ENCODE data around the gene CECR2. TPM values are rescaled to one million over a fixed set of nuclear protein-coding genes. Genes with fewer than 3 reads are reported as not detected.

The CECR2 gene
- total and polyA plus RNA-seq, 10 of the 15 experiments (the other 5 are each of a cell fraction or from before 2014, with no cell fraction given): 0.01 to 0.08 (median 0.01) TPM; not detected in 7

DNA sequence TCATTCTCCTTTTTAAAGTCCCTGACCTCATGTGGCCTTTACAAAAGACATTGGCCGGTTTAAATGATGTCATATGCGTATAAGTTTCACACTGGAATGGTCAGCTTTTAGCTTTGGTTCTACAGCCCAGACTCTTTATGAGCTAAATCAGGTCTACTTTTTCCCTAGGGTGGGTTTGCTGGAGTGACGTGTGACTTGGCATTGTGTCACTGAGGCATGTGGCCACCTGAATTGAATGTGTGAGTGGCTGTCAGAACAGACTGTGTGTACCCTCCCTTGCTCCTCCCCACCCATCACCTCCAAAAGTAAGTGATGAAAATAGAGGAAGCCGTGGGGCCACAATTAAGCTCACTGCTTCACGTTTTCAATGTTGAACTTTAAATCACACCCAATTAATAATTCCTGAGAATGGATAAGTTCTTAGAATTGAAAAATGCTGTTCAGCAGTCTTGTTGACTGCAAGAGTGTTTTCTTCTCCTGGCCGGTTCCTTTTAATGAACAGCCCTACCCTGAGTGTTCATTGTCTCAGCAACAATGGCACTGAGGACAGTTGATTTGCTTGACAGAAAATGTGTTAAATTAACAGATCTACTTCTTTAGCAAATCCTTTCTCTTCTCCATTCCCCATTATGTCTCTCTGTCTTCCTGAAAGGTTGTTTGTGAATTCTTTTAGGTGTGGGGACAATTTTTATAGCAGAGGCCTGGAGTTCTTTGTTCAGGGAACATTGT, 11.3 kb downstream of the CECR2 start:
- RAD21 ChIA-PET (ENCODE audit: unreplicated experiment): no interaction called here
- FAIRE-seq (no peak), ATAC-seq (no peak), DNase-seq (ENCODE audit: low read depth, low spot score) (no peak)
- Histone ChIP-seq H4K20me1 (ENCODE audit: control insufficient read depth, insufficient read depth) (no peaks in the 10 kb centered on the region), H3K9me3 (replicated peaks; ENCODE audit: control insufficient read depth, insufficient read depth, low read length) (no peaks in the 10 kb centered on the region; the same call in 1 of the 3 replicates), H3K27me3 (replicated peaks in 1 of 2; ENCODE audit: control insufficient read depth in 2 of 2, insufficient read depth in 2 of 2, low read length in 1 of 2) (no peaks in the 10 kb centered on the region; a peak in 1 of 4 replicates), H3K79me2 (ENCODE audit: control insufficient read depth, insufficient read depth, low read length) (no peaks in the 10 kb centered on the region), H2AFZ (ENCODE audit: control insufficient read depth, low read depth, low read length) (no peak overlapping the region), H3K27ac (ENCODE audit: control insufficient read depth, insufficient read depth) (no peak overlapping the region), H3K4me3 (no peak overlapping the region), H3K4me2 (ENCODE audit: control insufficient read depth, insufficient read depth) (no peak overlapping the region), H3K4me1 (ENCODE audit: control insufficient read depth, insufficient read depth, low read length) (no peaks in the 10 kb centered on the region), H3K36me3 (ENCODE audit: control insufficient read depth in 2 of 2, insufficient read depth in 2 of 2, low read length in 1 of 2) (no peaks in the 10 kb centered on the region), H3K9ac (ENCODE audit: control insufficient read depth, insufficient read depth, low read length) (no peak overlapping the region)
- CTCF ChIA-PET: interaction anchor here (1.1 kb wide), 1 partner anchor 121 kb away, joined by 3 read pairs; no protein-coding TSS in a partner anchor
- SMC1A ChIA-PET (ENCODE audit: uncharacterized antibody, unreplicated experiment): no interaction called here
- BruUV-seq (replicated peaks): no TSS peak
- TF ChIP-seq ASH2L (IDR thresholded peaks at IDR 0.05; ENCODE audit: borderline replicate concordance, low read depth): no peak
- TF ChIP-seq MEF2A (IDR thresholded peaks at IDR 0.05; ENCODE audit: insufficient read depth, low read depth, low read length): no peak
- no peak for TF ChIP-seq EZH2 (IDR thresholded peaks at IDR 0.05; ENCODE audit: borderline replicate concordance, control insufficient read depth, low read depth, low read length)
- TF ChIP-seq MXI1 (IDR thresholded peaks at IDR 0.05; ENCODE audit: low read depth, low read length): no peak
- TF ChIP-seq CEBPB (IDR thresholded peaks at IDR 0.05; ENCODE audit: borderline replicate concordance in 1 of 2, low read depth in 2 of 2, low read length in 2 of 2): no peak
- no peak for TF ChIP-seq NFIC (IDR thresholded peaks at IDR 0.05; ENCODE audit: low read depth, low read length)
- TF ChIP-seq ETV6 (conservative IDR thresholded peaks at IDR 0.05 in 1 of 2, IDR thresholded peaks at IDR 0.05 in 1 of 2; ENCODE audit: borderline replicate concordance in 1 of 2, low read depth in 1 of 2): no peak
- no peak for TF ChIP-seq HDGF (IDR thresholded peaks at IDR 0.05)
- TF ChIP-seq, protein P1, sequence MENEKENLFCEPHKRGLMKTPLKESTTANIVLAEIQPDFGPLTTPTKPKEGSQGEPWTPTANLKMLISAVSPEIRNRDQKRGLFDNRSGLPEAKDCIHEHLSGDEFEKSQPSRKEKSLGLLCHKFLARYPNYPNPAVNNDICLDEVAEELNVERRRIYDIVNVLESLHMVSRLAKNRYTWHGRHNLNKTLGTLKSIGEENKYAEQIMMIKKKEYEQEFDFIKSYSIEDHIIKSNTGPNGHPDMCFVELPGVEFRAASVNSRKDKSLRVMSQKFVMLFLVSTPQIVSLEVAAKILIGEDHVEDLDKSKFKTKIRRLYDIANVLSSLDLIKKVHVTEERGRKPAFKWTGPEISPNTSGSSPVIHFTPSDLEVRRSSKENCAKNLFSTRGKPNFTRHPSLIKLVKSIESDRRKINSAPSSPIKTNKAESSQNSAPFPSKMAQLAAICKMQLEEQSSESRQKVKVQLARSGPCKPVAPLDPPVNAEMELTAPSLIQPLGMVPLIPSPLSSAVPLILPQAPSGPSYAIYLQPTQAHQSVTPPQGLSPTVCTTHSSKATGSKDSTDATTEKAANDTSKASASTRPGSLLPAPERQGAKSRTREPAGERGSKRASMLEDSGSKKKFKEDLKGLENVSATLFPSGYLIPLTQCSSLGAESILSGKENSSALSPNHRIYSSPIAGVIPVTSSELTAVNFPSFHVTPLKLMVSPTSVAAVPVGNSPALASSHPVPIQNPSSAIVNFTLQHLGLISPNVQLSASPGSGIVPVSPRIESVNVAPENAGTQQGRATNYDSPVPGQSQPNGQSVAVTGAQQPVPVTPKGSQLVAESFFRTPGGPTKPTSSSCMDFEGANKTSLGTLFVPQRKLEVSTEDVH (IDR thresholded peaks at IDR 0.05; ENCODE audit: low read depth, partially characterized antibody): no peak
- TF ChIP-seq TCF7 (IDR thresholded peaks at IDR 0.05; ENCODE audit: borderline replicate concordance): no peak
- no peak for TF ChIP-seq POU2F2 (IDR thresholded peaks at IDR 0.05; ENCODE audit: borderline replicate concordance, low read depth, low read length)
- no peak for TF ChIP-seq SMARCA5 (IDR thresholded peaks at IDR 0.05)
- in situ Hi-C loops (cut with MboI) (no loop called here), intact Hi-C loops (cut with micrococcal nuclease; ENCODE audit: unreplicated experiment) (no loop called here)
- WGBS (ENCODE audit: insufficient coverage, insufficient replicate concordance, low lambda C conversion rate, missing lambda C conversion rate): 29% methylated on average over 6 of the region's 6 CpGs
- POLR2A ChIA-PET: no interaction called here
